Left renal pelvis (tissue), 4 donors: ENCODE results near the gene NEDD4L. TPM values are rescaled to one million over a fixed set of nuclear protein-coding genes. Genes with fewer than 3 reads are reported as not detected.
A peak's percentile ranks its signal among the peaks of the same experiment; 100 is the strongest.
"Not testable (repeated sequence)": the region's sequence is repeated elsewhere in the genome, so short reads cannot be mapped to it uniquely, and the experiment has no call there.

Source experiments
- DNase-seq, 4 donors: peaks; one replicate each; pipeline ENCODE4 v3.0.0-alpha.2; 2013; ENCODE audit warnings: low read depth in 4 of 4, low spot score in 3 of 4
- polyA plus RNA-seq, 4 donors: library from polyadenylated mRNA; unstranded; fragments of 120-200 nt; gene quantifications; one replicate each; pipeline ENCODE4 v1.2.1, GENCODE V29; 2013; ENCODE audit not compliant: insufficient read length in 4 of 4

Gene NEDD4L
- polyA plus RNA-seq = 100 to 1,000 TPM in 3 of 4 donors, 10 to 100 TPM in 1; 30.8 to 151 (median 130) TPM

GRCh38 chr18:58043491-58044369, at the start of gene NEDD4L:
Gene NEDD4L, plus strand, starts transcription at chr18:58044226. Its CDS starts 435 bp downstream, at chr18:58044661.
- DNase-seq = peak in 2 of 4 donors; percentile 74 to 77

DNA sequence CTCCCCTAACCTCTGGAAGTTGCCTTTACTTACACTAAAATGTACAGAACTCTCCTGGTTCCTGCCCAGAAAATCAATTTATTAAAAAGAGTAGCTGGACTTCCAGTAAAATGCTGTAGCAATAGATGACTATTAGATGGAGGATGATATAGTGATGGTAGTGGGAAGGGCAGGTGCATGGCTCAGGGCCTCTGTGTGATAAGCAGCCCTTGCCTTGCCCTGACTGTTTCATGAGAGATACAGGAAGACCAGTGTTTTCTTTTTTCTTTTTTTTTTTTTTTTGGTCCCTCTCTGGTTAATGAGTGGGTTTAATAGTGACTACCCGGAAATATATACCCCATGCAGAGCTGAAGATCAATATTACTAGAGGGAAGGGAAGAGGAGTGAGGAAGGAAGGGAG, 48.7 kb upstream of the NEDD4L start:
- no peak for DNase-seq

- DNase-seq = not testable (repeated sequence)
Measured at GRCh38 chr18:57996894-57997293, 47.1 kb upstream of the NEDD4L start.

DNA sequence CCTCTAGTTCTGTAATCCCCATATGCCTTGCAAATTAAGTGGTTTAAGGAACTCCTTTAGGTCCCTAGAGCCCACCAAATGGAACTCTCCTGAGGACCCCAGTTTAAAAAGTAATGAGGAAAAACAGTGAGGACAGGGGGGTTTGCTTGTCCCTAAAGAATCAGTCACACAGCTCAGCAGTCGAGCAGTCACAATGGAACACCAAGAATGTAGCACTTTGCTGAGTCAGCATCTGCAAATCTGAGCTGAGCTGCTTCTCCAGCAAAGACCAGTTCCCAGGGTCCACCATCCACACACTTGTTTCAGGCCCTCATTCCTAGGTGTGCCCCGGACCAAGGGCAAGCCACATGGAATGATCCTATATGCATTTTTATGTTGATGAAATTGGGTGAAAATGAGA, 46.2 kb upstream of the NEDD4L start:
- no peak for DNase-seq

DNA sequence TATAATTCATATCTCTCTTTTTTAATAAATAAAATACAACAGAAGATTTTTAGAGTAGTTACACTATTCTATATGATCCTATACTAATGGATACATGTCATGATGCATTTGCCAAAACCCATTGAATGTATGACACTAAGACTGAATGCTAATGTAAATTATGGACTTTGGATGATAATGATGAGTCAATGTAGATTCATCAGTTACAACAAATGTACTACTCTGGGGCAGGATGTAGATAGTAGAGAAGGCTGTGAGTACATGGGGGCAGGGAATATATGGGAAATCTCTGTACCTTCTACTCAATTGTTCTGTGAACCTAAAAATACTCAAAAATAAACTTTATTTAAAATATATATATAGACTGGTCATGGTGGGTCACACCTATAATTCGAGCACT, 45.6 kb upstream of the NEDD4L start:
- DNase-seq = no peak

GRCh38 chr18:58004317-58004716, 39.7 kb upstream of the NEDD4L start:
- DNase-seq = no peak

GRCh38 chr18:58005011-58005410, 39.0 kb upstream of the NEDD4L start:
- no peak for DNase-seq

DNA sequence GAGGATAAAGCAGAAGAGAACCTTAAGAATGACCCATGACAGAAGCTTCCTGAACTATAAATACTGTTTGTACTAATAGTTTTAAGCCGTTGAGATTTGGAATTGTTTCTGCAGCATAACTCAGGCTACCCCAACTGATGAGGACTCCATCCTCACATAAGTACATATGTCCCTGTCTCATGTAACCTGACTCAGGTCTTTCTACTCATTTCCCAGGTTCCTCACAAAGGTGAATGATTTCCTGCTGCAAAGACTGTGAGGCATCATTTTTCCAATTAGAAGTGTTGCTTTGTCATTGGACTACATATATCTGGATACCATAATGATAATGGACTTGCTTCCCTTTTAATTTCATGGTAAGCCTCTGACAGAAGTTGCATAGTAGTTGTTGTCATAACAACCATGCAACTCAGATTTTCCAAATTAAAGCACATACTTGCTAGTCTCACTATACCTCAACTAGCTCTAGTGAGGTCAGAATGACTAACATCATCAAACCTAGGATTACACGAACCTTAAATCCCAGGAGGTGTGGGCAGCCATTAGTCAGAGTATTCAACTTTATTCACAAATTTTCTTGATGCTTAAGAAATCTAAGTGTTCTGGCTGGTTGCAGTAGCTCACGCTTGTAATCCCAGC, 38.0 kb upstream of the NEDD4L start:
- no peak for DNase-seq

GRCh38 chr18:58009166-58009565, 34.9 kb upstream of the NEDD4L start:
- DNase-seq = no peak

DNA sequence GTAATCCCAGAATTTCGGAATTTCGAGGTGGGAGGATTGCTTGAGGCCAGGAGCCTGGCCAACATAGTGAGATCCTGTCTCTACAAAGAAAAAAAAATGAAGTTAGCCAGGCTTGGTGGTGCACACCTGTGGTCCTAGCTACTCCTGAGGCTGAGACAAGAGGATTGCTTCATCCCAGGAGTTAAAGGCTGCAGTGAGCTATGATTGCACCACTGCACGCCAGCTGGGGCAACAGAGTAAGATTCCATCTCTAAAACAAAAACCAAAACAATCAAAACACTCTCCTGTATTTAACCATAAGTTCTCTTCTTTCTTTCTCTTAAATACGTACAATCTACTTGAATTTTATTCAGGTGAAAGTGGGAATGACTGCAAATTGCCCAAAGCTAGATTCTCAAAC, 33.8 kb upstream of the NEDD4L start:
- no peak for DNase-seq

DNA sequence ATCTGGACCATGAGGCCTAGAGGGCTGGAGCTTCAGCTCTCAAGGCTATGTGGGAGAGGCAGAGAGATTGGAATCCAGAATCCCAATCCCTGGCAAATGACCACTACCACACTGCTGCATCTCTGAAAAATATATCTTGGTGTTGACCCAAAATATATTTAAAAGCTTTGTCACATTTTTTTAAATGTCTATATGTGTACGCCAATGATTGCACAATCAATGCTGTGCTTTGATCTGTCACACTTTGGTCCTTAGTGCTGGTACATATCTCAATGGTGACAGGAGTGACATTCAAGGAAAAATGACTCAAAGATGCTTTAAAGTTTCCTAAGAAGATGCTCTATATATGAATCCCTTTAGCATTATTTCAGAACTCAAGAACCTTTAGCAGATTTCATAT, 31.7 kb upstream of the NEDD4L start:
- DNase-seq = no peak

GRCh38 chr18:58013241-58014211, 30.5 kb upstream of the NEDD4L start:
- DNase-seq = no peak

- DNase-seq = no peak
Measured at GRCh38 chr18:58015065-58015780, 28.8 kb upstream of the NEDD4L start.

DNA sequence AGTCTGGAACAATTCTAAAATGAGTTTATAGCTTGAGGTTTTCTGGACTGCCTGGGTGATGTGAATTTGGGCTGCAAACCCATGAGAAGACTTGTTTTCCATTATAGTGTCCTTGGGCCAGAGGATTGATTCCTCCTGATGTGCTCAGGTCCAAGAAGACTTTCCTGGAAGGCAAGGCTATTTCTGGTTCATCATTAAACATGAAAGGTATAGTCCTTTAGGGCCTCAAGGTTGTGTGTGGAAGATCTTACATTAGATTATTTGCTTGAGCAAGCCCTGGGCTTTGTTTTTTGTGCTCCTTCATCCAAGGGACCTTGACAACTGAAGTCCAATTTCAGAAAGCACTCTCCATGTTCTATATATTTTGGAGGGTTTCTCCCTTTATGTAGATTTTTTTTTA, 26.8 kb upstream of the NEDD4L start:
- DNase-seq = no peak

- DNase-seq = no peak
Measured at GRCh38 chr18:58020567-58021107, 23.4 kb upstream of the NEDD4L start.

DNA sequence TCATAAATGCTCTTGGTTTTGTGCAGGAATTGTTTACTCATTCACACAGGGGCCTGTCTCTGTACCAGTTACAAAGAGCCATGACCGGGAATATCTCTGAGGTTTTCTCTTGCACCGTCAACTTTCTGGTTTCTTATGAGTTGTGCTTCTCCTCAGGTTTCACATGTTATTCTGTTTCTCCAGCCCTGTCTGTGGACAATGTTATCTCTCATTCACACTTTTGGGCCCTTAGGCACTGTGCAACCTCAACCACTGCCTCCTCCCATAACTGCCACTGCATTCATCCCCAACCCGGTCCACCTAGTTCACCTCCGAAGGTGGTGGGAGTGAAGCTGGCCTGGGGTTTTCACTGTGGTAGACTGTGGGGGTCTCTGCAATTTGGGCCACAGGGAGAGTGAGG, 22.5 kb upstream of the NEDD4L start:
- no peak for DNase-seq

DNA sequence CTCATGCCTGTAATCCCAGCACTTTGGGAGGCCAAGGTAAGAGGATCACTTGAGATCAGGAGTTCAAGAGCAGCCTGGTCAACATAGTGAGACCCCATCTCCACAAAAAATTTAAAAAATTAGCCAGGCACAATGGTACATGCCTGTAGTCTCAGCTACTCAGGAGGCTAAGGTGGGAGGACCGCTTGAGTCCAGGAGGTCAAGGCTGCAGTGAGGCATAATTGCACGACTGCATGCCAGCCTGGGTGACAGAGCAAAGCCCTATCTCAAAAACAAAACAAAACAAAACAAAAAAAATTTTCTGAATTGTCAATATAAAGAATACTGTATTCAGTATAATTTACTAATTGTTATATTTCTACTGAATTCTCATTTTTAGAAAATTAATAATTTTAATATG, 20.9 kb upstream of the NEDD4L start:
- no peak for DNase-seq

GRCh38 chr18:58024139-58024538, 19.9 kb upstream of the NEDD4L start:
- DNase-seq = no peak

GRCh38 chr18:58025205-58025604, 18.8 kb upstream of the NEDD4L start:
- DNase-seq = no peak

- no peak for DNase-seq
Measured at GRCh38 chr18:58025733-58026132, 18.3 kb upstream of the NEDD4L start.
